ENCODE results near the gene LYZL4.

LYZL4 gene

GRCh38 chr3:42412526-42413155 lies 2.2 kb upstream of the LYZL4 start:
- in situ Hi-C loops (cut with MboI; ENCODE audit: low sequenced_read_pairs, unreplicated experiment): no loop called here
- TF ChIP-seq CTCF (IDR thresholded peaks at IDR 0.05; ENCODE audit: borderline replicate concordance, control extremely low read depth, extremely low read depth, insufficient read depth, missing control alignments): no peak
- DNase-seq (ENCODE audit: low spot score): no peak

GRCh38 chr3:42411429-42411828 lies 1.0 kb upstream of the LYZL4 start:
- TF ChIP-seq CTCF (IDR thresholded peaks at IDR 0.05; ENCODE audit: borderline replicate concordance, control extremely low read depth, extremely low read depth, insufficient read depth, missing control alignments): no peak
- no peak for DNase-seq (ENCODE audit: low spot score)
- in situ Hi-C loops (cut with MboI; ENCODE audit: low sequenced_read_pairs, unreplicated experiment): no loop called here

GRCh38 chr3:42408156-42408555 lies 2.3 kb downstream of the LYZL4 start:
- no peak for TF ChIP-seq CTCF (IDR thresholded peaks at IDR 0.05; ENCODE audit: borderline replicate concordance, control extremely low read depth, extremely low read depth, insufficient read depth, missing control alignments)
- no peak for DNase-seq (ENCODE audit: low spot score)
- in situ Hi-C loops (cut with MboI; ENCODE audit: low sequenced_read_pairs, unreplicated experiment): no loop called here

GRCh38 chr3:42406727-42407450 lies 3.5 kb downstream of the LYZL4 start:
- no peak for DNase-seq (ENCODE audit: low spot score)
- no peak for TF ChIP-seq CTCF (IDR thresholded peaks at IDR 0.05; ENCODE audit: borderline replicate concordance, control extremely low read depth, extremely low read depth, insufficient read depth, missing control alignments)
- in situ Hi-C loops (cut with MboI; ENCODE audit: low sequenced_read_pairs, unreplicated experiment): no loop called here

- no peak for DNase-seq (ENCODE audit: low spot score)
- no peak for TF ChIP-seq CTCF (IDR thresholded peaks at IDR 0.05; ENCODE audit: borderline replicate concordance, control extremely low read depth, extremely low read depth, insufficient read depth, missing control alignments)
- in situ Hi-C loops (cut with MboI; ENCODE audit: low sequenced_read_pairs, unreplicated experiment): no loop called here
Measured at GRCh38 chr3:42405857-42406256, 4.6 kb downstream of the LYZL4 start.

GRCh38 chr3:42403737-42404136 lies 6.7 kb downstream of the LYZL4 start:
- TF ChIP-seq CTCF (IDR thresholded peaks at IDR 0.05; ENCODE audit: borderline replicate concordance, control extremely low read depth, extremely low read depth, insufficient read depth, missing control alignments): no peak
- no peak for DNase-seq (ENCODE audit: low spot score)
- in situ Hi-C loops (cut with MboI; ENCODE audit: low sequenced_read_pairs, unreplicated experiment): no loop called here

Data from GM13976 (cell line).